Liver (tissue), 9 donors: ENCODE data around the gene RAB6B. TPM values are rescaled to one million over a fixed set of nuclear protein-coding genes. Genes with fewer than 3 reads are reported as not detected.

Experiments used
- DNase-seq: peaks from one replicate; pipeline ENCODE4 v3.0.0-alpha.2; 2017; ENCODE audit warnings: low spot score
- H3K27ac ChIP-seq, 2 donors: one replicate each; pipeline ENCODE4 v1.7.0; 2013; ENCODE audit warnings: inconsistent platforms in 2 of 2, low read length in 2 of 2, control low read depth in 1 of 2, low read depth in 1 of 2, mild to moderate bottlenecking in 1 of 2
- H3K27me3 ChIP-seq, 4 donors: one replicate each; pipeline versions ENCODE4 v1.6.1 to v1.7.0; 2013; ENCODE audit warnings: low read length in 3 of 4, inconsistent platforms in 1 of 4, mild to moderate bottlenecking in 1 of 4, moderate library complexity in 1 of 4; ENCODE audit not compliant: control insufficient read depth in 4 of 4, insufficient read depth in 4 of 4
- H3K36me3 ChIP-seq, 4 donors: one replicate each; pipeline versions ENCODE4 v1.6.1 to v1.7.0; 2013; ENCODE audit warnings: low read length in 3 of 4, mild to moderate bottlenecking in 3 of 4, low read depth in 1 of 4, moderate library complexity in 1 of 4; ENCODE audit not compliant: control insufficient read depth in 4 of 4, insufficient read depth in 3 of 4
- H3K4me1 ChIP-seq, 4 donors: one replicate each; pipeline versions ENCODE4 v1.6.1 to v1.7.0; 2013; ENCODE audit warnings: low read length in 3 of 4, mild to moderate bottlenecking in 3 of 4, moderate library complexity in 1 of 4; ENCODE audit not compliant: control insufficient read depth in 4 of 4, insufficient read depth in 4 of 4
- H3K4me3 ChIP-seq, 3 donors: one replicate each; pipeline versions ENCODE4 v1.6.1 to v1.7.0; 2013; ENCODE audit warnings: low read length in 3 of 3, control low read depth in 1 of 3, low read depth in 1 of 3, mild to moderate bottlenecking in 1 of 3
- H3K9ac ChIP-seq, 2 donors: one replicate each; pipeline ENCODE4 v1.7.0; 2013; ENCODE audit warnings: low read length in 2 of 2, mild to moderate bottlenecking in 2 of 2, moderate library complexity in 2 of 2, control low read depth in 1 of 2, low read depth in 1 of 2
- H3K9me3 ChIP-seq, 4 donors: one replicate each; pipeline versions ENCODE4 v1.6.1 to v1.7.0; 2013; ENCODE audit warnings: low read length in 3 of 4; ENCODE audit not compliant: control insufficient read depth in 4 of 4
- EGR1 ChIP-seq, 2 donors: IDR thresholded peaks; 2 replicates each; pipeline ENCODE4 v1.6.1; 2016 to 2018; ENCODE audit warnings: antibody characterized with exemption in 2 of 2, low read depth in 2 of 2
- FOXA1 ChIP-seq: IDR thresholded peaks from 2 replicates; pipeline ENCODE4 v1.6.1; 2016; ENCODE audit warnings: antibody characterized with exemption
- FOXA2 ChIP-seq: IDR thresholded peaks from 2 replicates; pipeline ENCODE4 v1.6.1; 2016; ENCODE audit warnings: antibody characterized with exemption
- GABPA ChIP-seq, 2 donors: IDR thresholded peaks in 1 of 2; conservative IDR thresholded peaks in 1 of 2; 2 replicates each; pipeline ENCODE4 v1.6.1; 2016; ENCODE audit warnings: antibody characterized with exemption in 2 of 2, mild to moderate bottlenecking in 1 of 2, moderate library complexity in 1 of 2
- HNF4A ChIP-seq, 2 donors: conservative IDR thresholded peaks; 2 replicates each; pipeline ENCODE4 v1.6.1; 2016; ENCODE audit warnings: antibody characterized with exemption in 2 of 2, mild to moderate bottlenecking in 2 of 2
- HNF4G ChIP-seq: IDR thresholded peaks from 2 replicates; pipeline ENCODE4 v1.6.1; 2016; ENCODE audit warnings: antibody characterized with exemption
- JUND ChIP-seq, 2 donors: IDR thresholded peaks; 2 replicates each; pipeline ENCODE4 v1.6.1; 2016; ENCODE audit warnings: antibody characterized with exemption in 2 of 2
- NR2F2 ChIP-seq: IDR thresholded peaks from 2 replicates; pipeline ENCODE4 v1.6.1; 2016; ENCODE audit warnings: antibody characterized with exemption
- RAD21 ChIP-seq, 2 donors: IDR thresholded peaks; 2 replicates each; pipeline ENCODE4 v1.6.1; 2016; ENCODE audit warnings: antibody characterized with exemption in 2 of 2, mild to moderate bottlenecking in 2 of 2
- RXRA ChIP-seq, 2 donors: IDR thresholded peaks; 2 replicates each; pipeline ENCODE4 v1.6.1; 2017 to 2018; ENCODE audit warnings: antibody characterized with exemption in 2 of 2, mild to moderate bottlenecking in 1 of 2
- SP1 ChIP-seq: IDR thresholded peaks from 2 replicates; pipeline ENCODE4 v1.6.1; 2018; ENCODE audit warnings: antibody characterized with exemption, mild to moderate bottlenecking
- TAF1 ChIP-seq: conservative IDR thresholded peaks from 2 replicates; pipeline ENCODE4 v1.6.1; 2016; ENCODE audit warnings: antibody characterized with exemption, mild to moderate bottlenecking
- YY1 ChIP-seq: IDR thresholded peaks from 2 replicates; pipeline ENCODE4 v1.6.1; 2016; ENCODE audit warnings: antibody characterized with exemption, mild to moderate bottlenecking
- WGBS: extraction: QIAGEN DNeasy Blood & Tissue Kit; methylation state at CpG from one replicate; pipeline ENCODE4 v1.1.7; 2013; 5-methylcytosine and 5-hydroxymethylcytosine counted together
- polyA plus RNA-seq, 2 donors: library from polyadenylated mRNA; stranded (reverse) in 1 of 2; unstranded in 1 of 2; fragments of 200-250 nt in 1 of 2; fragments of >200 nt in 1 of 2; fragmentation: Nextera tagmentation in 1 of 2; extraction: Ambion mirVana in 1 of 2; gene quantifications; one replicate each; pipeline versions ENCODE4 v1.2.1 to v1.2.3, GENCODE V29; 2013 to 2015
- total RNA-seq, 2 donors: library from RNA; depleted of rRNA; stranded (reverse); fragments of >200 nt; gene quantifications; one replicate each; pipeline ENCODE4 v1.2.3, GENCODE V29; 2014
- TF ChIP-seq, protein P1 (sequence below): IDR thresholded peaks from 2 replicates; pipeline ENCODE4 v1.6.1; 2016; ENCODE audit warnings: antibody characterized with exemption, mild to moderate bottlenecking
- TF ChIP-seq, protein P2 (sequence below): fragments of 150-350 bp; IDR thresholded peaks from 2 replicates; pipeline ENCODE4 v1.5.1; 2017; ENCODE audit warnings: improper control_type of control experiment, low read depth, low read length; ENCODE audit not compliant: missing input control
- TF ChIP-seq, protein P3 (sequence below): IDR thresholded peaks from 2 replicates; pipeline ENCODE4 v1.6.1; 2016; ENCODE audit warnings: antibody characterized with exemption
- TF ChIP-seq, protein P4 (sequence below): IDR thresholded peaks from 2 replicates; pipeline ENCODE4 v1.6.1; 2016; ENCODE audit warnings: antibody characterized with exemption
- TF ChIP-seq, protein P5 (sequence below): IDR thresholded peaks from 2 replicates; pipeline ENCODE4 v1.6.1; 2016; ENCODE audit warnings: antibody characterized with exemption
- donor health status: healthy.
- donor health status: healthy.
- donor health status: healthy.
- donor health status: healthy.
- donor health status: healthy.

RAB6B gene
- total and polyA plus RNA-seq, 4 donors = 0.08 to 2.8 (median 0.28) TPM

DNA sequence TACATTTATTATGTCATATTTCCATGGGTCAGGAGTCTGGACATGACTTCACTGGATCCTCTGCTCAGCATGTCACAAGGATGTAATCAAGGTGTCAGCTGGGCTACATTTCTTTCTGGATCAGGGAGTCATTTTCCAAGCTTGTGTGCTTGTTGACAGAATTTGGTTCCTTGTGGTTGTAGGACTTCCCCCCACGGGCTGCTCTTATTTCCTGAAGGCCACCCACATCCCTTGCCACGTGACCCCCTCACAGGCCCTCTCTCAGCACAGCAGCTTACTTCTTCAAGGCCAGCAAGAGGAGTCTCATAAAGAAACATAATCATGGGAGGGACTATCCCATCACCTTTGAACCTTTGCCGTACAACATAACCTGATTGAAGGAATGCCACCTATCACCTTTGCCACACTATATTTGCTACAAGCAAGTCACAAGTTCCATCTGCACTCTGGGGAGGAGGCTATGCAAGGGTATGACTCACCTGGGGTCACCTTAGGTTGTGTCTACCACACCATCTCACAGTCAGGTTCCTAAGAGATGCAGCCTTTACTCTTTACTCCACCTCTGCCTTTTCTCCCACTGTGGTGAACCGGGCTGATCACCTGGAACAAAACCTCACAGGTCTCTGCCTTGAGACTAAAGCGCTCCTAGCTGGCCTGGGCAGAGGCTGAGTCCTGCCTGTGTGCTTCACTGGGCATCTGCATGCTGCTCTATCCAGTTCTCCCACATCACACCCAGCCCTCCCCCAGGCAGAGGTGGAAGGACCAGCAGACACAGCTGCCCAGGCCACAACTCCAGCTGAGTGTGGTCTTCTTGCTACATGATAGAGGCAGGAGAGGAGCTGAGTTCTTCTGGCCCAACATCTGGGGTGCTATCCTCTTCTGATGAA, 13.5 kb downstream of the RAB6B start:
- H3K36me3 ChIP-seq = no peaks in the 10 kb centered on the region

More for the DNA sequence above, 13.5 kb downstream of the RAB6B start:
- DNase-seq = peak; percentile 16
- no peak for TF ChIP-seq GABPA (IDR thresholded peaks at IDR 0.05 in 1 of 2, conservative IDR thresholded peaks at IDR 0.05 in 1 of 2)
- TF ChIP-seq TAF1 = no peak
- no peak for TF ChIP-seq RAD21 (IDR thresholded peaks at IDR 0.05)
- no peak for TF ChIP-seq EGR1 (IDR thresholded peaks at IDR 0.05; ENCODE audit: low read depth in 2 of 2)
- TF ChIP-seq FOXA1 = no peak
- no peak for TF ChIP-seq FOXA2
- TF ChIP-seq JUND (IDR thresholded peaks at IDR 0.05) = no peak
- TF ChIP-seq, protein P1, sequence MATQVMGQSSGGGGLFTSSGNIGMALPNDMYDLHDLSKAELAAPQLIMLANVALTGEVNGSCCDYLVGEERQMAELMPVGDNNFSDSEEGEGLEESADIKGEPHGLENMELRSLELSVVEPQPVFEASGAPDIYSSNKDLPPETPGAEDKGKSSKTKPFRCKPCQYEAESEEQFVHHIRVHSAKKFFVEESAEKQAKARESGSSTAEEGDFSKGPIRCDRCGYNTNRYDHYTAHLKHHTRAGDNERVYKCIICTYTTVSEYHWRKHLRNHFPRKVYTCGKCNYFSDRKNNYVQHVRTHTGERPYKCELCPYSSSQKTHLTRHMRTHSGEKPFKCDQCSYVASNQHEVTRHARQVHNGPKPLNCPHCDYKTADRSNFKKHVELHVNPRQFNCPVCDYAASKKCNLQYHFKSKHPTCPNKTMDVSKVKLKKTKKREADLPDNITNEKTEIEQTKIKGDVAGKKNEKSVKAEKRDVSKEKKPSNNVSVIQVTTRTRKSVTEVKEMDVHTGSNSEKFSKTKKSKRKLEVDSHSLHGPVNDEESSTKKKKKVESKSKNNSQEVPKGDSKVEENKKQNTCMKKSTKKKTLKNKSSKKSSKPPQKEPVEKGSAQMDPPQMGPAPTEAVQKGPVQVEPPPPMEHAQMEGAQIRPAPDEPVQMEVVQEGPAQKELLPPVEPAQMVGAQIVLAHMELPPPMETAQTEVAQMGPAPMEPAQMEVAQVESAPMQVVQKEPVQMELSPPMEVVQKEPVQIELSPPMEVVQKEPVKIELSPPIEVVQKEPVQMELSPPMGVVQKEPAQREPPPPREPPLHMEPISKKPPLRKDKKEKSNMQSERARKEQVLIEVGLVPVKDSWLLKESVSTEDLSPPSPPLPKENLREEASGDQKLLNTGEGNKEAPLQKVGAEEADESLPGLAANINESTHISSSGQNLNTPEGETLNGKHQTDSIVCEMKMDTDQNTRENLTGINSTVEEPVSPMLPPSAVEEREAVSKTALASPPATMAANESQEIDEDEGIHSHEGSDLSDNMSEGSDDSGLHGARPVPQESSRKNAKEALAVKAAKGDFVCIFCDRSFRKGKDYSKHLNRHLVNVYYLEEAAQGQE = no peak
- no peak for TF ChIP-seq HNF4A (conservative IDR thresholded peaks at IDR 0.05)
- no peak for TF ChIP-seq RXRA (IDR thresholded peaks at IDR 0.05)
- TF ChIP-seq, protein P2, sequence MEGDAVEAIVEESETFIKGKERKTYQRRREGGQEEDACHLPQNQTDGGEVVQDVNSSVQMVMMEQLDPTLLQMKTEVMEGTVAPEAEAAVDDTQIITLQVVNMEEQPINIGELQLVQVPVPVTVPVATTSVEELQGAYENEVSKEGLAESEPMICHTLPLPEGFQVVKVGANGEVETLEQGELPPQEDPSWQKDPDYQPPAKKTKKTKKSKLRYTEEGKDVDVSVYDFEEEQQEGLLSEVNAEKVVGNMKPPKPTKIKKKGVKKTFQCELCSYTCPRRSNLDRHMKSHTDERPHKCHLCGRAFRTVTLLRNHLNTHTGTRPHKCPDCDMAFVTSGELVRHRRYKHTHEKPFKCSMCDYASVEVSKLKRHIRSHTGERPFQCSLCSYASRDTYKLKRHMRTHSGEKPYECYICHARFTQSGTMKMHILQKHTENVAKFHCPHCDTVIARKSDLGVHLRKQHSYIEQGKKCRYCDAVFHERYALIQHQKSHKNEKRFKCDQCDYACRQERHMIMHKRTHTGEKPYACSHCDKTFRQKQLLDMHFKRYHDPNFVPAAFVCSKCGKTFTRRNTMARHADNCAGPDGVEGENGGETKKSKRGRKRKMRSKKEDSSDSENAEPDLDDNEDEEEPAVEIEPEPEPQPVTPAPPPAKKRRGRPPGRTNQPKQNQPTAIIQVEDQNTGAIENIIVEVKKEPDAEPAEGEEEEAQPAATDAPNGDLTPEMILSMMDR = no peak
- TF ChIP-seq, protein P3, sequence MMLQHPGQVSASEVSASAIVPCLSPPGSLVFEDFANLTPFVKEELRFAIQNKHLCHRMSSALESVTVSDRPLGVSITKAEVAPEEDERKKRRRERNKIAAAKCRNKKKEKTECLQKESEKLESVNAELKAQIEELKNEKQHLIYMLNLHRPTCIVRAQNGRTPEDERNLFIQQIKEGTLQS = no peak
- no peak for TF ChIP-seq YY1
- TF ChIP-seq, protein P4, sequence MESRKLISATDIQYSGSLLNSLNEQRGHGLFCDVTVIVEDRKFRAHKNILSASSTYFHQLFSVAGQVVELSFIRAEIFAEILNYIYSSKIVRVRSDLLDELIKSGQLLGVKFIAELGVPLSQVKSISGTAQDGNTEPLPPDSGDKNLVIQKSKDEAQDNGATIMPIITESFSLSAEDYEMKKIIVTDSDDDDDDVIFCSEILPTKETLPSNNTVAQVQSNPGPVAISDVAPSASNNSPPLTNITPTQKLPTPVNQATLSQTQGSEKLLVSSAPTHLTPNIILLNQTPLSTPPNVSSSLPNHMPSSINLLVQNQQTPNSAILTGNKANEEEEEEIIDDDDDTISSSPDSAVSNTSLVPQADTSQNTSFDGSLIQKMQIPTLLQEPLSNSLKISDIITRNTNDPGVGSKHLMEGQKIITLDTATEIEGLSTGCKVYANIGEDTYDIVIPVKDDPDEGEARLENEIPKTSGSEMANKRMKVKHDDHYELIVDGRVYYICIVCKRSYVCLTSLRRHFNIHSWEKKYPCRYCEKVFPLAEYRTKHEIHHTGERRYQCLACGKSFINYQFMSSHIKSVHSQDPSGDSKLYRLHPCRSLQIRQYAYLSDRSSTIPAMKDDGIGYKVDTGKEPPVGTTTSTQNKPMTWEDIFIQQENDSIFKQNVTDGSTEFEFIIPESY = no peak
- TF ChIP-seq, protein P5, sequence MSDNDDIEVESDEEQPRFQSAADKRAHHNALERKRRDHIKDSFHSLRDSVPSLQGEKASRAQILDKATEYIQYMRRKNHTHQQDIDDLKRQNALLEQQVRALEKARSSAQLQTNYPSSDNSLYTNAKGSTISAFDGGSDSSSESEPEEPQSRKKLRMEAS = no peak
- TF ChIP-seq HNF4G = no peak
- no peak for TF ChIP-seq SP1
- no peak for TF ChIP-seq NR2F2
- 74% methylated on average over 5 of the region's 5 CpGs for WGBS
- no peaks in the 10 kb centered on the region for H3K4me1 ChIP-seq
- no peak overlapping the region for H3K27ac ChIP-seq
- no peak overlapping the region for H3K9ac ChIP-seq
- no peaks in the 10 kb centered on the region for H3K9me3 ChIP-seq
- H3K4me3 ChIP-seq = no peak overlapping the region
- H3K27me3 ChIP-seq = no peaks in the 10 kb centered on the region
